ENCODE measurements around the gene PADI3.

DNA sequence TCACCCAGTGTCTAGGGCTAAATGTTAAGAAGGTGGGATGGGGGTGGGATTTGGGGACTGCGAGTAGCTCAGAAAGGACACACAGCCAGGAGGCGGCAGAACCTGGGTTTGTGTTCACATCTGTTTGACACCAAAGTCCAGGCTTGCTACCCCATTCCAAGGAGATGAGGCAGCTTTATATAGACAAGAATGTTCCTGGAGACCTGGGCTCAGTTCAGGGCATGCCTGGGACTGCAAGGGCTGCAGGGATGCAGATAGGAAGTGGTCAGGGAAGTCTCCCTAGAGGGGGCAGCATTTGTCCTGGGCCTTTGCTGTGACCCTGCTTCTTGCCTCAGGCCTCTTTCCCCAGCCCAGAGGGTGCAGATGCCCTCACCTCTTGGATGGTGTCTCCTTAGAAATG lies 16.3 kb downstream of the PADI3 start:
- TF ChIP-seq GATA2 (IDR thresholded peaks at IDR 0.05; ENCODE audit: low read depth, low read length): no peak
- TF ChIP-seq GATA3 (IDR thresholded peaks at IDR 0.05; ENCODE audit: low read depth, low read length): no peak

Measured in SH-SY5Y (cell line).